Effector memory CD4-positive, alpha-beta T cell (primary cell): Measurements from ENCODE around the gene PLXNA3.

Experiments used
- DNase-seq, 3 donors: peaks; one replicate each; pipeline ENCODE4 v3.0.0-alpha.2; 2020
- H3K27ac ChIP-seq: 2 replicates; pipeline ENCODE4 v1.7.0; 2013; ENCODE audit warnings: mild to moderate bottlenecking, low read length, moderate library complexity; ENCODE audit not compliant: insufficient read depth, poor library complexity, severe bottlenecking
- H3K27me3 ChIP-seq: replicated peaks from 2 replicates; pipeline ENCODE4 v1.7.0; 2013; ENCODE audit warnings: mild to moderate bottlenecking, low read length; ENCODE audit not compliant: insufficient read depth, control insufficient read depth, poor library complexity, severe bottlenecking
- H3K36me3 ChIP-seq: 2 replicates; pipeline ENCODE4 v1.7.0; 2013; ENCODE audit warnings: mild to moderate bottlenecking, low read length, moderate library complexity; ENCODE audit not compliant: control insufficient read depth, insufficient read depth
- H3K4me1 ChIP-seq: 2 replicates; pipeline ENCODE4 v1.7.0; 2013; ENCODE audit warnings: low read length, mild to moderate bottlenecking; ENCODE audit not compliant: control insufficient read depth, insufficient read depth, poor library complexity, severe bottlenecking
- H3K4me3 ChIP-seq: 2 replicates; pipeline ENCODE4 v1.7.0; 2013; ENCODE audit warnings: low read length, low read depth, mild to moderate bottlenecking; ENCODE audit not compliant: insufficient read depth, poor library complexity, severe bottlenecking
- H3K9me3 ChIP-seq: 2 replicates; pipeline ENCODE4 v1.7.0; 2013; ENCODE audit warnings: mild to moderate bottlenecking, low read length, moderate library complexity; ENCODE audit not compliant: control insufficient read depth

The PLXNA3 gene

DNA sequence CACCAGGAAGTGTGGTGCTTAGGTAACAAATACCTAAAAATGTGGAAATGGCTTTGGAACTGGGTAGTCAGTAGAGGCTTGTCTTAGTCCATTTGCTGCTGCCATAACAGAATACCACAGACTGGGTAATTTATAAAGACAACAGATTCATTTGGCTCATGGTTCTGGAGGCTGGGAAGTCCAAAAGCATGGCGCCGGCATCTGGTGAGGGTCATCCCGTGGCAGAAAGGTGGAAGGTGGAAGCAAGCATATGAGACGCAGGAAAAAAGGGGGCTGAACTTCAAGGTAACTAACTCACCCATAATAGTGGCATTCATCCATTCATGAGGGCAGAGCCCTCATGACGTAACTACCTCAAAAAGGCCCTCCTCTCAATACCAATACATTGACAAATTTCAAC is 51.4 kb downstream of the PLXNA3 start:
- Histone ChIP-seq H3K4me3 (no peak overlapping the region), H3K9me3 (no peaks in the 10 kb centered on the region), H3K4me1 (no peaks in the 10 kb centered on the region), H3K27ac (no peak overlapping the region), H3K36me3 (no peaks in the 10 kb centered on the region), H3K27me3 (no peaks in the 10 kb centered on the region)
- no peak for DNase-seq

DNA sequence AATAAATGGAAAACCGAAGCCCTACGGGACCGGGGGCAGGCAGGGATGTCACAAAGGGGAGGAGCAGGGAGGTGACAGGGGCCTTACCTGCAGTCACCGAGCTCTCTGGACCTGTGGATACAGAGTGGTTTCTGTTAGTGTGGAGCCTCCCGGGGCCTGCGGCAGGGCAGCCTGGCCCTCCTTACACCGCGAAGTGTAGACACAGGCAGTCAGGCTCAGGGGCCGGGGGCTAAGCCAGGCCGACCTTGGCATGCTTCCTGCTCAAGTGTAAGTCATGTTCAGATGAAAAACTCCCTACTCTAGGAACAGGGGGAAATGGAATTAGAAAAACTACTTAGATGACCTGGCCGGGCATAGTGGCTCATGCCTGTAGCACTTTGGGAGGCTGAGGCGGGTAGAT is 53.7 kb downstream of the PLXNA3 start:
- H3K4me3 ChIP-seq, result no peak overlapping the region
- no peaks in the 10 kb centered on the region for H3K9me3 ChIP-seq
- H3K27me3 ChIP-seq, result no peaks in the 10 kb centered on the region
- no peaks in the 10 kb centered on the region for H3K36me3 ChIP-seq
- H3K4me1 ChIP-seq, result no peaks in the 10 kb centered on the region
- no peak for DNase-seq
- peak overlapping the region; percentile 32 for H3K27ac ChIP-seq

DNA sequence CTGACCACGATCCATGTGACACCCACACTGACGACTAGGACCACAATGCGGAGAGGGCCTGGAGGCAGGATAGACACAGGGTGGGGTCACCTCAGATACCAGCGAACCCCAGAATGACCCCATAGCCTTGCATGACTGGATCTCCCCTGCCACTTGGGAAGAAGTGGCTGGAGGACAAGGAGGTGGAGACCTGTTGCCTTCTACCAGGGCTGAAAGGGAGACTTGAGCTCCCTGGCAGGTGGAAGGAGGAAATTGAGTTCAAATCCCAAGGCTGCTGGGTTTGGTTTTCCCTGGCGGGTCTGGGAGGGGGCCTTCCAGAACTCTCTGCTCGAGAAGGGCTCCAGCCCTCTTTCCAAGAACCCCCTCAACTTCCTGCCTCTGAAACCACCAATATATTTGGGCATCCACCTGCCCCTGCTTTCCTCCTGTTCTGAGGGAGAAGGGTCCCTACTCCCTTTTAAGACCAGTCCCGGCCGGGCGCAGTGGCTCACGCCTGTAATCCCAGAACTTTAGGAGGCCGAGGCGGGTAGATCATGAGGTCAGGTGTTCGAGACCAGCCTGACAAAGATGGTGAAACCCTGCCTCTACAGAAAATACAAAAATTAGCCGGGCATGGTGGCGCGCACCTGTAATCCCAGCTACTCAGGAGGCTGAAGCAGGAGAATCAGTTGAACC is 54.9 kb downstream of the PLXNA3 start:
- DNase-seq, result no peak
- Histone ChIP-seq H3K36me3 (no peaks in the 10 kb centered on the region), H3K4me3 (no peak overlapping the region), H3K27ac (no peak overlapping the region), H3K9me3 (no peaks in the 10 kb centered on the region), H3K4me1 (no peaks in the 10 kb centered on the region), H3K27me3 (no peaks in the 10 kb centered on the region)

DNA sequence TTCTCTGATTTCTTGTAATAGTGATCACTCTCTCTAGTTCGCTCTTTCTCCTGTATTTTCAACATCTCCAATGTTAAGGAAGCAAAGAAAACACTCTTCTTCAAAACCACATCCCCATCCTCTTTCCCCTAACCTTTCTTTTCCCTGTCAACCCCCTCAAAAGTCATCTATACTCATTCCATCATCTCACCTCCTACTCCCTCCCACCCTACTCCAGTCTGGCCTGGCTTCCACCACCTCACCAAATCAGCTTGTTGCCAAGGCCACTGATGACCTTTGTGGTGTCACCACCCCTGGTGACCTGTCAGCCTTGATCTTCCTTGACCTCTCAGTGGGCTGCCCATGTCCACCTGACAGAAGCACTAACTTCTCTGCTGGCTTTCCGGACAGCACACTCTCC is 55.6 kb downstream of the PLXNA3 start:
- H3K9me3 ChIP-seq, result no peaks in the 10 kb centered on the region
- no peak for DNase-seq
- H3K4me1 ChIP-seq, result no peaks in the 10 kb centered on the region
- H3K36me3 ChIP-seq, result no peaks in the 10 kb centered on the region
- H3K4me3 ChIP-seq, result no peak overlapping the region
- H3K27me3 ChIP-seq, result no peaks in the 10 kb centered on the region
- H3K27ac ChIP-seq, result no peak overlapping the region

DNA sequence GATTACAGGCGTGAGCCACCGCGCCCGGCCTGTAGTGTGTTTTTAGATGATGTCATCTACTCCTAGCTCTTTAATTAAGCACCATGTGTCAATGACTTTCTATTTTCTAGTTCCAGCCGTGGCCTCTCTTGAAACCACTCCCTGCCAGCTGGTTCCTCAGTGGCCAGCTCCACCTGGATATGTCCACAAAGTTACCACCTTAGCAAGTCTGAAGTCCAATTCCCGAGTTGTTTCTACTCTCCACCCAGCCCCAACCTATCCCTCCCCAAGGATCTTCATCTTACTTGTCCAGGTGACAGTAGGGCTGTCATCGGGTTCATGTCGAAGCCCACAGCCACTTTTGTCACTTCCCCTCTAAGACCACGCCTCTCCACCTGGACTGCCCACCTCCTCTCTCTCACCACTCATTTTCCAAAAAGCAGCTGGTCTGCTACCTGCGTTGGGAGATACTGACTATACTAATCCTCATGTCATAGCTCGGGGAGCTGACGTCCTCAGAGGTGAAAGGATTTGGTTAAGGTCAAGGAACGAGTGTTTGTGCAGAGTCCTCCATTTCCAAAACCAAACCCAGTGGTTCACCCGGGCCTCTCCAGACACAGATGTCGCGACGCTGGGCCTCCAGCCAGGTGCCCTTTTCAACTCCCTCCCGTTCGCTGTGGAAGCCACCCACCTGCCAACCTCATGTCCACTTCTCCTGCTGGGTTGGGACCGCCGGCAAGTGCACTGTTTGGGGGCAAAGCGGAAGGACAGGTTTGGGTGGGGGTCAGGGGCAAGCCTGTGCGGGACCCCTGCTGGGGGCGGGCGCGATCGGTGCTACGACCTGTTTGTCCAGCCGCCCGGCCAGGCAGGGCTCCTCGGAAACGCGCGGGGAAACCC is 57.2 kb downstream of the PLXNA3 start:
- Histone ChIP-seq H3K27ac (peak overlapping the region; percentile 83), H3K36me3 (no peaks in the 10 kb centered on the region), H3K4me3 (peak overlapping the region; percentile 67), H3K9me3 (no peaks in the 10 kb centered on the region), H3K4me1 (no peaks in the 10 kb centered on the region), H3K27me3 (no peaks in the 10 kb centered on the region)
- DNase-seq, result peak in 1 of 3 donors; percentile 7

DNA sequence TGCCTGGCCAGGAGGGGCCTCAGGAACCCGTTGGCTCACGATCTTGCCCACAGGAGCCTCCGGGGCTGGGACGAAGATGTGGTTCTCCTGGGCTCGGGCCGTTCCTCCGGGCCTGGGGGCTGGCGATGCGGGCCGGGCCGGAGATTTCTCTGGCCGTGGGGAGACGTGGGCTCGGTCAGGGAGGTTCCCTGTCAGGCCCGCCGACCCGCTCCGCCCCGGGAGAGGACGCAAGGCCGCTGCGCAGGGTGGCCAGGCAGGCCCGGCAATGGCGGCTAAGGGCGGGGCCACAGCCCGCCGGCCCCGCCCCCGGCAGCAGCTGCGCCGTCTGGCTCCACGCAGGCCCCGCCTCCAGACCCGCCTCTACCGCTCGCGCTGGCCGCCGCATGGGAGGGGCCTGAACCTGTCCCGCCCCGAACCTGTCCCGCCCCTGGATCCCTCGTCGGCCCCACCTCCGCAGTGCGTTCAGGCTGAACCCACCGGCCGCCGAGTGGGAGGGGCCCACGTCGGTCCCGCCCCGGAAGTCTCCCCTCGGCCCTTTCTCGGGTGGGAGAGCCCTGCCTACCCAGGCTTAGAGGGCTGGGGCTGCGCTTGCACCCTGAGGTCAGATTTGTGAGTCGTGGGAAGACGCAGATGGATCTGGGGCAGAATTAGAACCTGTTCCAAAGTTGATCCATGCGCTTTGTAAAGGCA is 58.0 kb downstream of the PLXNA3 start, which contains the start of gene FAM3A:
TSS of gene FAM3A (minus strand) at position 267 of the 690 bp plus-strand sequence. CDS start 460 bp downstream, outside the sequence.
- peak; percentile 87 to 89 (median 87) for DNase-seq
- H3K27me3 ChIP-seq, result no peaks in the 10 kb centered on the region
- H3K4me1 ChIP-seq, result no peaks in the 10 kb centered on the region
- no peaks in the 10 kb centered on the region for H3K36me3 ChIP-seq
- H3K9me3 ChIP-seq, result no peaks in the 10 kb centered on the region
- H3K4me3 ChIP-seq, result peak within 1 kb of the TSS; percentile 67
- peak within 1 kb of the TSS; percentile 83 for H3K27ac ChIP-seq

DNA sequence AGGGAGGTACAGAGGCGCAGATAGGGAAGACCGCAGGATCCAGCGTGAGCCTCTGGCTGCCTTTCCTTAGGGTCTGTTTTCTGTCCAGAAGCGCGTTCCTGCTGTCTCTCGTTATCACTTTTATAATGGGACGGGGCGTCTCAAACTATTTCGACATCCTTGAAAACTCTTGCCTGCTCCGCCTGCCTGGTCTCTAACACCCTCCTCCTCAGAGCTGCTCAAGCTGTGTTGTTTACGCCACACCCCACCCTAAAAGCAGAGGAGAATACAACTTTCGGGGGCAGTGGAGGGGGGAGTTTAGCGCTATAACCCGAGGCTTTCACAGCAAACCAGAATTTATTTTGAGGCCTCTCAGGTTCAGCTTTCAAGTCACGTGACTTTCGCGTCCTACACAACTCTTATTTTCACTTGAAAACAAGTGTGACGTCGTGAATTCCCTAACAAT is 58.6 kb downstream of the PLXNA3 start:
- peak in 1 of 3 donors; percentile 2 for DNase-seq
- no peaks in the 10 kb centered on the region for H3K9me3 ChIP-seq
- peak overlapping the region; percentile 60 for H3K27ac ChIP-seq
- H3K4me1 ChIP-seq, result no peaks in the 10 kb centered on the region
- H3K36me3 ChIP-seq, result no peaks in the 10 kb centered on the region
- no peaks in the 10 kb centered on the region for H3K27me3 ChIP-seq
- H3K4me3 ChIP-seq, result peak overlapping the region; percentile 40

DNA sequence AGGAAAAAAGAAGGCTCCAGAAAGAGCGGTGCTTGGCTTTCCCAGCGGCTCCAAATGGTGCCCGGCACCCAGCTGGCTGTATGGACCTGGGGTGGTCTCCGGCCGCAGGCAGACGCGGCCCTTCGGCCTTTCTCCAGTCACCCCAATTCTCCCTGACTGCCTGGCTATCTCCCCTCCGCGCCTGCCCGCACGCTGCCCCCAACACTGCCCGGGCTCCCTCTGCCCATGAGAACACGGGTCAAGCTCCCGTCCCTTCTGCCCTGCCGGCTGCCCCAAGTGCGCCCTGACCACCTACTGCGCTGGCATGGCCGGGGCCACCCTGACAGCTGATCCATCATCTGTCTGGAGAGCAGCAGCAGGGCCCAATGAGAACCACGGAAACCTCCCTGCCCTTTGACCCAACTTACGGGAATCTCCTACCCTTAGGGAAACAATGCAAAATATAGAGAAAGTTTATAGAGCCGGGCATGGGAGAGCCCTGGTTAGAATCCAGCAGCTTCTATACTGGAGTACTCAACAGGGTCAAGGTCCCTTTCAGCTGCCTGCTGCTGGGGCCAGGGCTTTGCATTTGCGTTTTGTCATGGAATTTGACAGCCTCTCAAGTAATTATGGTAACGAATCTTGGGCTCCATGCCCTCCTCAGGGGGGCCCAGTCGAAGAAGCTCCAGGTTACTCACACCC is 59.2 kb downstream of the PLXNA3 start:
- H3K9me3 ChIP-seq, result no peaks in the 10 kb centered on the region
- H3K4me1 ChIP-seq, result no peaks in the 10 kb centered on the region
- no peak for DNase-seq
- H3K27ac ChIP-seq, result no peak overlapping the region
- H3K27me3 ChIP-seq, result no peaks in the 10 kb centered on the region
- H3K4me3 ChIP-seq, result no peak overlapping the region
- no peaks in the 10 kb centered on the region for H3K36me3 ChIP-seq

DNA sequence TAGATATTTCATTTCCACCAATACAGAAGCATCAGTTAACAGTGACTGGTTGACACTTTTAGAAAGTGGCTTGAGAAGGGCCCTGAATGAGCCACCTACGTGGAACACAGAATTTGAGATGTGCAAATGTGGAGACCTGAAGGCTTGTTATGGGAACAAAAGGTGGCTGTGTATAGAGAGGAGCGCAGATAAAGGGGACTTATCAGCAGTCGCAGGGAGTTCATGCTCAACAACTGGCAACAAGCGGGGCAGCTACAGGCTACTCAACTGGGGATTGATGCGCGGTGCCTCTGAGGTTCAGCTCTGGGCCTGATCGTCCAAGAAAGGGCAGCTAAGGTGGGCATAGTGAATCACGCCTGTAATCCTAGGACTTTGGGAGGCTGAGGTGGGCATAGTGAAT is 61.3 kb downstream of the PLXNA3 start:
- Histone ChIP-seq H3K9me3 (no peaks in the 10 kb centered on the region), H3K27me3 (no peaks in the 10 kb centered on the region), H3K36me3 (no peaks in the 10 kb centered on the region), H3K27ac (no peak overlapping the region), H3K4me1 (no peaks in the 10 kb centered on the region), H3K4me3 (no peak overlapping the region)
- no peak for DNase-seq
